GM21515 (cell line): ENCODE measurements around the gene POLN.

Experiments
- ATAC-seq: cut with Tn5 transposase; IDR thresholded peaks from one replicate; pipeline ENCODE4 v1.9.1; 2021; ENCODE audit not compliant: unreplicated experiment

POLN gene

GRCh38 chr4:2126309-2127043 is 115.4 kb downstream of the POLN start:
- no peak for ATAC-seq

GRCh38 chr4:2125831-2126230 is 116.1 kb downstream of the POLN start:
- no peak for ATAC-seq

DNA sequence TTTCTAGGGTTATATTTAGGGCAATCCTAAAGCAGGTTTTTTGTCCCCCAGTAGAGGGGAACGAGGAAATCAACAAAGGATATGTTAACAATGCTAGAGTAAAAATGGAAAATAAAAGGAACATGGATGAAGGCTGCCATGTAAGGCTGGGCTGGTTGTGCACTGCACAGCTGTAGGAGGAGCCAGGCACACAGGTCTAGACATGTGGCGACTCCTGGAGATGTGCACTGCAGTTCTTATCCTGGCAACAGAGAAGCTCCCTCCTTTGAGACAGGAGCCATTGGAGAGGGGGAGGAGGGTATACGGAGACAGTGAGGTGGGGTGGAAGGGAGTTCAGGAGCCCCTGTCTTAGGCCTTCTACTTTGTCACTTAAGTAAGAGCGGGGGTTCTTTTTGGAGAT is 116.9 kb downstream of the POLN start:
- ATAC-seq = no peak

- no peak for ATAC-seq
Observed at GRCh38 chr4:2116687-2117400, 125.1 kb downstream of the POLN start.

GRCh38 chr4:2105559-2105958 is 136.4 kb downstream of the POLN start:
- ATAC-seq = no peak

DNA sequence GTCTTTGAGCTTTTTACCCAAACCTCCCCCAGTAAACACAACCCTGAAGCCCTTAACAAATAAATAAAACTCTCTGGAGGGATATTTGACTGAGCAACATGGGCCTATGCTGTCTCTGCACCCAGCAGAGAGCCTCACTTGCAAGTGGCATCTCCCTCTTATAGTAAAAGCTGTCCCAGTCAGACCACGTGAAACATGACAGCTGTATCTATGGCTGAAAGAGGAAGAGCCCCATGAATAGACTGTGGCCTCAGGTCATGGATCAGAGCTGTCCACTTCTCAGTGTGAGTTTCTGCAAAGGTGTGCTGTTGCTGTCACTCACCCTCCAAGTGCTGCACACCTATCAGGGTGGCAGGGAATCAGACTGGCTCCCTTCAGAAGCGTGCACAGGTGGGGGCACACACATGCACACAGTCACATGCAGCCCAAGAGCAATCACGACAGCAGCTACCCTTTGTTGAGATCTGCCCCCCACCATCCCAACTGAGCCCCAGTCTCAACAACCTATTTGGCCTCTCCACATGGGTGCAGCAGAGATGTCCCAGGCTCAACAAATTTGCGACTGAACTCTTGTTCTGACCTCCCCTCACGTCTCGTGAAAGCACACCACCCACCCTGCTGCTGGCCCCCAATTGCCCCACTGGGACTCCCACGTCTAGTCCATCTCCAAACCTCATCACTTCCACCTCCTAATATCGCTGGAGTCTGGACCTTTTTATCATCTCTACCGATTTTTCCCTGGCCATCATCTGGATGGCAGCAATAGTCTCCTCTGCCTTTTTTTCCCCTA is 137.2 kb downstream of the POLN start:
- ATAC-seq = no peak

GRCh38 chr4:2103843-2104547 is 137.9 kb downstream of the POLN start:
- ATAC-seq = no peak

DNA sequence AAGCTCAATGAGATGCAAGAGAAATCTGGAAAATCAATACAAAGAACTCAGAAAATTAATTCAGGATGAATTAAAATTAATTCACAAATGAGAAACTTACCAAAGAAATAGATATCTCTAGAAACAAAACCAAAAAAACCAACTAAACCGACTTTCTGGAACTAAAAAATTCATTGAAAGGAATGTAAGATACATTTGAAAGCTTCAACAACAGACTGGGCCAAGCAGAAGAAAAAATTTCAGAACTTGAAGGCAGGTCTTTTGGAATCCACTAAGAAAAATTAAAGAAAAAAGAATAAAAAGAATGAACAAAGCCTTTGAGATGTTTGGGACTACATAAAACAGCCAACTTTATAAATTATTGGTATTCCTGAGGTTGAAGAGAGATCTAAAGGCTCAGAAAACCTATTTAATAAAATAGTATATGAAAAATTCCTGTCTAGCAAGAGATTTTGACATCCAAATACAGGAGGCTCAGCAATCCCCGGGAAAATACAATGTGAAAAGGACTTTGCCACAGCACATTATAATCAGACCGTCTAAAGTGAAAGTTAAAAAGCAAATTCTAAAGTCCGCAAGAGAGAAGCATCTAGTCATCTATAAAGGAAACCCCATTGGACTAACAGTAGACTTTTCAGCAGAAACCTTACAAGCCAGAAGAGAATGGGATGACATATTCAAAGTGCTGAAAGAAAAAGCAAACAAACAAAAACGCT is 138.6 kb downstream of the POLN start:
- no peak for ATAC-seq

GRCh38 chr4:2102045-2102883 is 139.7 kb downstream of the POLN start:
- ATAC-seq = no peak

DNA sequence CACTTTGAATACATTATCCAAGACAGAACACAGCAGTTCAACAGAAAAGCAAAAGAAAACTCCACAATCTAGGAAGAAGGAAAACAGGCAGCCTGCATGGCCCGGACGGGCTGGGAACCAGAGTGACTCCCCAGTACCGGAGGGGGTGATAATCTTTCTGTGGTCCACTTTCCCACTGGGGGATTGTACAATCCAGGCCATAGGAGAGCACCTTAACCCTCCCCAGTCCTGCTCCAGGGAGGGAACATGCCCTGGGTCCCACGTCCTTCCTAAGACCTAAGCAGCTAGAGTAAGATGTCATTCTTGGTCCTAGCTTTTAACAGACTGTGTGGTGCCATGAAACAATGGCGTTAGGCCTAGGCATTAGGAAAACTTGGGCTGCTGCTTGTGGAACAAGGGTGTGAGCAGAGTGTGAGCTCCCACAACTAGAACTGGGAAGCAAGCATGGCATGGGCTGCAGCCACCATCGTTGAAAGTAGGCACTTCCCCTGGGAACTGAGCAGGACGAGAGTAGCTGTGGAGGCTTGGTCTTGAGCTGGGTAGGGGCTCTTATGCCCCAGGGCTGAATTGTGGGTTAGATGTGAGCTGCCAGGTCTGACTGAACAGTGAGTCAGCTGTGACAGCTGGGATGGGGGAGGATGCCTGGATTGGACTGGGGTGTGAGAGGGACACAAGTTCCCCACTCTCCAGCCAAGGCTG is 140.4 kb downstream of the POLN start:
- ATAC-seq = no peak

GRCh38 chr4:2096073-2096609 is 145.8 kb downstream of the POLN start:
- ATAC-seq = no peak

GRCh38 chr4:2095236-2096072 is 146.5 kb downstream of the POLN start:
- no peak for ATAC-seq

GRCh38 chr4:2094545-2094944 is 147.4 kb downstream of the POLN start:
- ATAC-seq = no peak

DNA sequence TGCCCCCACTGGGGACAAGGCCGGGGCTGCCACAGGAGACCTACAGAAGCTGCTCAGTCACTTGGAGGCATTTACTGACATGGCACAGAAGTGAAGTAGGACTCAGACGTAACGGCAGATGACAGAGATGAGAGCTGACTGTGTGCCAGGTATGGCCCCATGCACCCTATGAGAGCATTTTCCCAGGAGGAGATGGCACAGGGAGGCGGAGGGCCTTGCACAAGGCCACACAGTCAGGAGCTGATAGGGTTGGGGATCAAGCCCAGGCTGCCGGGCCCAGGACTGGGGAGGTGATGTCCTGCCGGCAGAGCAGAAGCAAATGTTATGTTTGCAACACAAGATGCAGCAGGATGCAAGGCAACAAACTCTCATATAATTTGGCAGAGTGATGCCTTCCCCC is 148.7 kb downstream of the POLN start:
- no peak for ATAC-seq

GRCh38 chr4:2092669-2093053 is 149.3 kb downstream of the POLN start:
- no peak for ATAC-seq

DNA sequence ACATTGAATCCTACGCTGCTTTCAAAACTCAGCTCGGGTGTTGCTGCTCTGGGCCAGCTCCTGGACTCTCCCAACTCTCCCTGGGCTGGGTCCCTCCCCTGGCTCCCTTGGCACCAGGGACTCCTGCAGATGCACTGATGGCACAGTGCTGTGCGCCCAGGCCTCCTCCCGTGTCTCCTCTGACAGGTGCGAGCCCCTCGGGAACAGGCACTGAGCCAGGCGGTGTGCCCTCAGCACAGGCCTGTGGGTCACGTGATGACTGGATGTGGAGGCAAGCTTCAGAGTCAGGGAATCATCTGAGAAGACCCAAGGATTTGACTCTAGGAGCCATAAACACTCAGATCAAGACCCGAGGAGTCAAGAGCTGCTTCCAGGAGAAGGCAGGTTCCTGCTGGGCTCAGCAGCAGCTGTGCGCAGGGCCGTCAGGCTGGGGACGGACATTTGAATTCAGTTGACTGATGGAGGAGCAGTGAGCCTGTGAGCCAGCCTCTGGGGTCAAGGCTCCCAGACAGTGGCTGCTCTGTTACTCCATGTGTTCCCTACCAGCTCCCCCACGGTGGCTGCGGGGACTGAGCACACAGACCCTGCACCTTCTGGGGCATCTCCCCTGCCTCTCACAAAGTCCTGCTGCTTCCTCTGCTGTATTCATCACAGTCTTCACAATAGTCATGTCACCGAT is 149.8 kb downstream of the POLN start:
- no peak for ATAC-seq

DNA sequence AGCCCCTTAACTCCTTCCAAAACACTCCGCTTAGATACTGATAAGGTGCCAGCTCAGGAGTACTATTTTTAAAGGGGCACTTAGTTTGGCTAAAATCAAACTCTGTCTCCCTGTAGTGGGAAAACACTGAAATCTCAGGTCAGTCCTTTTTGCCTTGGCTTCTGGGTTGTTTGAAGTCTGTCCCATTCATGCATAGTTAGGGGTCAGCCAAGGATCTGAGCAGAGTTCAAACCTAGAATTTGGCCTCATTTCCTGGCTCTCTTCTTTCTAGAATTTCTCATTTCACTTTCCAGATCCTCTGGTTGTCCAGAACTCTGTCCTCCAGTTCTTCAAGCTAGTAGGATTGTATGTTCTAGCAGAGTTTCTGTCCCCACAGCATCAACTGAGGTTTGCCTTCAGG is 151.3 kb downstream of the POLN start:
- no peak for ATAC-seq
